GM19025 (cell line): ENCODE results near the gene SIK3.
"Not testable (repeated sequence)": the region's sequence is repeated elsewhere in the genome, so short reads cannot be mapped to it uniquely, and the experiment has no call there.

Source experiments
- ATAC-seq: cut with Tn5 transposase; IDR thresholded peaks from one replicate; pipeline ENCODE4 v1.9.1; 2021; ENCODE audit warnings: mild to moderate bottlenecking, low read depth, moderate library complexity; ENCODE audit not compliant: unreplicated experiment

SIK3 gene

DNA sequence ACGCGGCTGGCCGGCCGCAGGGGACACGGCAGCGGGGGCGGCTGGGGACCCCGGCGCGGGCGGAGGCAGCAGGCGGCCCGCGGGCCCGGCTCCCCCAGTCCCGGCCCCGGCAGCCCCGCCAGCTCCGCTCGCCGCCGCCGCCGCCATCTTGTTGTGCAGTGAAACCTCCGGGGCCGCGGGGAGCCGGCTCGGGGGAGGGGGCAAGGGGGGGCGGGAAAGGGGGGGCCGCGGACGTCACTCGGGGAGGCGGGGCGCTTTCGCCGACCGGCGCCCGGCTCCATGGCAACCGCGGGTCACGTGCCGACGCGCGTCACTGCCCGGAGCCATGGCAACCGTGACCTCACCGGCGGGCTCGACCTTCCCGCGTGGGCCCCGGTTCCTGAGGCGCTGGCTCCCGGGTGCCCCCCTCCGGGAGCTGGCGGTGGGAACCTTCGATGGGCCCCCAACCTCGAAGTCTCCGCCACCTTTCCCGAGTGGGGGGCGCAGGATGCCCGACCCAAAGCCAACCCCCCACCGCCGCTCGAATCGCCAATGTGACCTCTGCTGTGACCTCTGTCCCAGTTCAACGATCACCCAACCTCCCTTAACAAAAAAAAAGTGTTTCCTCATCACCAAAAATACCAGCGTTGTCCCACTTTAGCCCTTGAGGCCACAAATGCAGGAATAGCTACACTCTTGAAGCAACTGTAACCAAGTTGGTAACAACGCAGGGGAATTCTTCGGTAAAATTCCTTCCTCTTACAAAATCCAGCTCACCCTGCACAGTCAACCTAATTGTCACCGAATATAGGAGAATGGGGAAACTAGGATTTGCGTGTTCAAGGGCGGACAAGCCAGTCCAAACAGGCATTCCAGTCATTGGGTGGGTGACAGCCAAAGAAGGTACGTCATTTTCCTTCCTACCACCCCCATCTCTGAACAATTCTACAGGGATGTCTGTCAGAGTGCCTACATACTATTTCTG, at the start of gene SIK3:
Gene SIK3, minus strand, starts transcription at position 160 of the 964 bp plus-strand sequence. Its CDS starts 13 bp downstream, at position 147.
- ATAC-seq, result peak; percentile 81

DNA sequence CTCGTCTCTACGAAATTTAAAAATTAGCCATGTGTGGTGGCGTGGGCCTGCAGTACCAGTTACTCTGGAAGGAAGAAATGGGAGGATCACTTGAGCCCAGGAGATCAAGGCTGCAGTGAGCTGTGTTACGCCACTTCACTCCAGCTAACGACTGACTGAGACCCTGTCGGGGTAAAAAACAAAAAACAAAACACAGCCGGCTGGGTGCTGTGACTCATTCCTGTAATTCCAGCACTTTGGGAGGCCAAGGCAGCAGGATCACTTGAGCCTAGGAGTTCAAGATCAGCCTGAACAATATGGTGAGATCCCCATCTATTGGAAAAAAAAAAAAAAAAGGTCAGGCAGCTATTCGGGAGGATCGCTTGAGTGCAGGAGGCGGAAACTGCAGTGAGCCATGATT, 48.3 kb upstream of the SIK3 start:
- ATAC-seq, result no peak

DNA sequence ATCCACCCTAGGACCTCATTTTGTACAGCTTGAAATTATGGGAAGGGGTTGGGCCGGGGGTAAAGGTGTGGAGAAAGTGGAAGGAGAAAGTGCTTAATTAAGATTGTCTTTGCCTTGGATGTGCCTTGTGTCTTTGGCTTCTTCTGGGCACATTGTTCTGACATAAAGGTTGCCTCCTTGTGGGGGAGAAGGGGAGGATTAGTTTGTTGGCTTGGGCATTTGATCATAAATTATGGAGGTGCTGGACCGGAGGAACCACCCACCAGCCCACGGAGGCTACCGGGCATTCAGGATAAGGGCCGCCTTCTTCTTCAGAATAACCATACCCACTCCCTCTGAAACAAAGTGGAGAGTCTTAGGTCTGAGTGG, 47.1 kb upstream of the SIK3 start:
- ATAC-seq, result no peak

DNA sequence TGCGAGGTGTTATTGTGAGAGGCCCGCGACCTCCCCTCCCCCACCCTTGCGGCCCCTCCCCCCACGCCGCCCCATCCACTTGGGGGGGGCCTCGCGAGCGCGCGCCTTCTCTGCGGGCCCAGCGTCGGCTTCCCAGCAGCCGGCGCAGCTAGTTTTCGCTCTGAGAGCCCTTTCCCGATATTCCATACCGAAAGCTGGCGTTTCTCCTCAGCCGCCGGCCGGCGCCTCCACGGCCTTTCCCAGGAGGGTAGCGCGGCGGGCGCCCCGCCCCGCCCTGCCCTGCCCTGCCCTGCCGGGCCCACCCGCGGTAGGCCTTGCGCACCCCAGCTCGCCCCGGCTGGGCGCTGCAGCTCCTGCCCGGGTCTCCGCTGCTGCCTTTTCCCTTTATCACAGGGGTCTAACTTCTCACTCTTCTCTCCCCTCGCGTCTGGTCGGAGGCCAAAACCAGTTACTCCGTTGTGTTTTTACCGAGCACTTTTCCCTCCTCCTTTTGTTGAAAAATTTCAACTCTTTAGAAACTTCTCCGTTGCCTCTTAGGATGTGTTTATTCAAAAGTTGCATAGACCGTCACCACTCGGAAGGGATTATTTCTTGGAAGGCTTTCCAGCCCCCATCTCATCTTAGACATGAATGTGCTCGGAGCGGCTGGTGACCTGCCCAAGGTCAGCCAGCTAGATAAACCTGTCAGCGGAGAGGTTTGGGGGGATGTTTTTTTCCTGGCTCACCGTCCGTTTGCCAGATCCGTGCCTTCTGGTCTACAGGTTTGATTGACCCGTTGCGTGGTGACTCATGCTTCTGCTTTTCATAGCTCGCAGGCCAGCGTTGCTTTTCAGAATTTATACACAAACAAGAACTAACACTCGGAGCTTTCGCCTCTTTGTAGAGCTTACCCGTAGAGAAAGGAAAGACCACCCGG, 46.5 kb upstream of the SIK3 start:
- ATAC-seq, result peak; percentile 43

DNA sequence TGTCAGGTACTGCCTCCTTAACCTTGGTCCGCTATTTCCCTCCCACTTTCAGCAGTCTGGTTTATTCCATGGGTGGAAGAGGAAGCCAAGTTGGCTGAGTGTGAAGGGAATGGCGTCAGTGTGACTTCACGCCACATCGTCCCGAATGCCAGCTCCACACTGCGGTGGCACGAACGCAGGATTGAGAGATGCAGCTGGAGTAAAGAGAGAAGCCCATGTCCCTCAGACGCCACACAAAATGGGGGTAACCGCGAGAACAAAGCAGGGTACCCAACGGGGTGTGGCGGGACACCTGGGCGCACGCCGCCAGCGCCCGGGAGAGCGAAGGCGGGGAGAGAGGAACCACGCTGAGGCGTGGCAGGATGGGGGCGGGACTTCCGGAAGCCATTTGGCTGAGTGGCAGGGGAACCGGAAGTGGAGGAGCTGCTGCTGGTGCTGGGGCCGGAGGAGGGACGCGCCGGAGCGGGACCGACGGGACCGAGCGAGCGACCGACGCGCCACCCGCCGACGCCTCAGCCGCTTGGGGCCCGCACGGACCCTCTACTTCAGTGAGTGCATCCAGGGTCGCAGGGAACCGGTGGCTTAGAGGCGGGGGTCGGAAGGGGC, 45.7 kb upstream of the SIK3 start, which contains the start of gene PAFAH1B2:
Gene PAFAH1B2, plus strand, starts transcription at position 417 of the 606 bp plus-strand sequence. CDS start 8,161 bp downstream, outside the sequence.
- peak; percentile 94 for ATAC-seq

DNA sequence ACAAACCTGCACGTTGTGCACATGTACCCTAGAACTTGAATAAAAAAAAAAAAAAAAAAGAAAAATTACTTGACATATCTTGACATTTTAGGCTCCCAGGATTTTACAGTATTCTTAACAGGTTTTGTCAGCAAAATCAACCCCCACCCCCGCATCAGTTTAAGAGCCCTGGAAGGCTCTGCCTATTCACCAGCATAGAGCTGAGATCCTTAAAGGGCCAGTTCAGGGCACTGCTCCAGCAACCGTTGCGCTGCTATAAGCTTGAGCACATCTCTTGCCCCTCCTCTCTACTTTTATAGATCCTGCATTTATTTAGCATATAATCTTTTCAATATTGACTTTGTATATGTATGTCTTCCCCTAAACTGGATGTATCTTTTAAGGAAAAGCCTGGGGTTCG, 45.2 kb upstream of the SIK3 start:
- ATAC-seq, result no peak

DNA sequence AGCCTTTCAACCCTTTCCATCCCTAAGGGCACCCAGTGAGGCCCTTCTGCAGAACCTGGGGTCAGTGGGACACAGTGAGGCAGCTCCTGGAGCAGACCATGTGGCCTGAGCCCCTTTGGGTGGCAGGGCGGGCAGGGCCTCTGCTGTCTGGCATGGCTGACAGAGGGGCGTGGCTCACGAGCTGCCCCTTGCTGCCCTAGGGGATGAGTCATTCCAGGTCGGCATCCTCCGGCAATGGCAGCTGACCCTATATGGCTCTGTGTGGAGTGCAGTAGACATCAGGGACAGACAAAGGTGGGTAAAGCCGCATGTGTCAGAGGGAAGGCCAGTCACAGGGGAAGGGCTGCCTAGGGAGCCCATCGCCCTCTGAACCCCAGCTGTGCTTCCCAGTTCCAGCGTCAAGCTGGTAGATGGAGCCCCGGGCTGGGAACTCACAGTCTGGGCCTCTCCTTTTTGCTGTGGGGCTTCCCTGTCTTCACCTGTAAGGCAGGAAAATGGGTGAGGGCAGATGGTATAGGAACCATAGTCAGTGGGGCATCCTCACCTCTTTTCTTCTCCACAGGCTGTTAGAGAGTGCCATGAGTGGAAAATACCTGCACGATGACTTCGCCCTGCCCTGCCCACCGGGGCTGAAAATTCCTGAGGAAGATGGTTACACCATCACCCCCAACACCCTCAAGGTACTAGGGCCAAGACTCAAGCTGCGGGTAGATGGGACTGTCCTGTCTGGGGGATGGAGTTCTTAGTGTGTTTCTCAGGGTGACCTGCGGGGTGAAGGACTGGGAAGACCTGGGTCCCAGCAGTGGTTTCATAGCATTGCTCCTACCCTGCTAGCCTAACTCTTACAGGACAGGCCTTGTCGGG, 39.2 kb upstream of the SIK3 start:
- ATAC-seq, result not testable (repeated sequence)

DNA sequence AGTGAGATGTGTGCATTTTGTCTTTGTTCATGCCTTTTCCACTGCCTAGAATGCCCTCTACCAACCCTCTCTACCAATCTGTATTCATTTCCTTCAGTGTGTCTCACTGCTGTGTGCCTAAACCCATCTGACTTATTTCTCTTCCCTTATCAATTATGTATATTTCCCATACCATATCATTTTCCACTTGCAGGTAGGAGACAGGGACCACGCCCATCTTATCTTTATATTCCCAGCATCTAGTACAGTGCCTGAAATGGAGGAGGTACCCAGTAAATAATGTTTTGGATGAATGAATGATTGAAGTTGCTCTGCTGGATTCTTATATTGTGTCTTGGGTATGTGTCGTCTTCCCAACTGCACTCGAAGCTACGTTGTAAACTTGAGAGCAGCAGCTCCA, 36.8 kb upstream of the SIK3 start:
- not testable (repeated sequence) for ATAC-seq

DNA sequence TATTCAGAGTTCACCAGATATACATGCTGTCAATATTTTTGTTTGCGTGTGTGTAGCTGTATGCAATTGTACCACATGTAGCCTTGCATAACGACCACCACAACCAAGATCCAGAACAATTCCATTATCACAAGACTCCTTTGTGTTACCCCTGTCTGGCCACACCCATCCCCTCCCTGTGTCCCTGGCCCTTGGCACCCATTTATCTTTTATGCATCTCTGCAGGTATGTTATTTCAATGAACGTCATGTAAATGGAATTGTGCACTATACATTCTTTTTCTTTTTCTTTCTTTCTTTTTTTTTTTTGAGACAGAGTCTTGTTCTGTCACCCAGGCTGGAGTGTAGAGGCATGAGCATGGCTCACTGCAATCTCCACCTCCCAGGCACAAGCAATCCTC, 36.2 kb upstream of the SIK3 start:
- no peak for ATAC-seq

DNA sequence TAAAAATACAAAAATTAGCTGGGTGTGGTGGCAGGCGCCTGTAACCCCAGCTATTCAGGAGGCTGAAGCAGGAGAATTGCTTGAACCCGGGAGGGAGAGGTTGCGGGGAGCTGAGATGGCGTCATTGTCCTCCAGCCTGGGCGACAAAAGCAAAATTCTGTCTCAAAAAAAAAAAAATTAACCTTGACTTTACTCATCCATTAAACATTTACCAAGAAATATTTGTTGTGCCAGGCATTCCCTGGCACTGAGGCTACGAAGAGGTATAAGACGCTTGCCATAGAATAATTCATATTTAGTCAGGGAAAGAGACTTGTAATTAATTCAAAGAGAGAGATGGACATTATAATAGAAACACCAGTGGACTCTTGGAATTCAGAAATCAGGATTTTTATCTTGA, 32.7 kb upstream of the SIK3 start:
- no peak for ATAC-seq

DNA sequence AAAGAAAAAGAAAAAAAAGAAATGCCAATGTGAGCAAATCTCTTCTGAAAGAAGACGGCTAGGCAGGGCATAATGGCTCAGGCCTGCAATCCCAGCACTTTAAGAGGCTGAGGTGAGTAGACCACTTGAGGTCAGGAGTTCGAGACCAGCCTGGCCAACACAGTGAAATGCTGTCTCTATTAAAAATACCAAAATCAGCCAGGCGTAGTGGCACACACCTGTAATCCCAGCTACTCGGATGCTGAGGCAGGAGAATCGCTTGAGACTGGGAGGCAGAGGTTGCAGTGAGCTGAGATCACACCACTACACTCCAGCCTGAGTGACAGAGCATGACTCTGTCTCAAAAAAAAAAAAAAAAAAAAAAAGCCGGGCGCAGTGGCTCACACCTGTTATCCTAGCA, 32.2 kb upstream of the SIK3 start:
- not testable (repeated sequence) for ATAC-seq

DNA sequence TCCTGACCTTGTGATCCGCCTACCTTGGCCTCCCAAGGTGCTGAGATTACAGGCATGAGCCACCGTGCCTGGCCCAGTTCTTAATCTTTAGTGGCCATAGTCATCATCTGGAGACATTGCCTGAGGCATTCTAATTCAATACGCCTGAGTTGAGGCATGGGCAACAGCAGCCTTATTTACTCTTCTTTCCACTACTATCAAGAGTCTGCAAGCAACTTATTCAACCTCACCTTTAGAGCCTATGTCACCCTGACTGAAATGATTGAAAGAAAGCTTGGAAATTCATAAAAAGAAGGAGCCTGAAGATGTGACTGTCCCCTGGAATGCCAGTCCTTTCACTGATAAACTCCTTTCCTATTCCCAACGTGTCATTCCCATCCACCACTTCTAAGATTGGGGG, 30.1 kb upstream of the SIK3 start:
- no peak for ATAC-seq

DNA sequence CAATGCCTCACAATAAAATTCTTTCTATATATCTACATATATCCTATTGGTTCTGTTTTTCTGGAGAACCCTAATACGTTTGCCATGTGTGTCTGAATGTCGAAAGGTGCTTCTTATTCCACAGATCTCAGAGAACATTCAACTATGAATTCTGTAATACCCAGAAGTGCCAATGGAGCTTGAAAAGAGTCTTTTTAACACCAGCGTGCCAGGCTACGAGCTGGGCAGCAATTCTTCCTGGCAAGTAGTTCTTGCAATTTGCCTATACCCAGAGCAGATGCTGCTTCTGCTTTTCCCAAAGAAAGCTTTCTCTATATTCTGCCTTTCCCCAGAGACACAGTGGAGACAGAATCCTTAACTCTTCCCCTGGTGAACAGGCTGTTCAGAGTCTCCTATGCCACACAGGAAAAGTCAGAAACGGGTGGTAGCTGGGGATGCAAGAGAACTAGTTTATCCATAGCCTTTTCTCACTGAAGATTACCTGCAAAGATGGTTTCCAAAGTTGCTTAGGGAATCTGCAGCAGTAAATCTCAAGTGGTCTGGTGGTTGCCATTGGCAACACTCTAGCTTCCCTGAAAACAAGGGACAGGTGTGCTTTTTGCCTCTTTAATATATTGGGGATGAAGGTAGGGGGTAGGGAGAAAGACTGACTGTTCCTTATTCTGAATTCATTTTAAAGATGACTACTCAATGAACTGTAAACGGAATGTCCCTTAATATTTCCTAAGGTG, 29.1 kb upstream of the SIK3 start:
- no peak for ATAC-seq

DNA sequence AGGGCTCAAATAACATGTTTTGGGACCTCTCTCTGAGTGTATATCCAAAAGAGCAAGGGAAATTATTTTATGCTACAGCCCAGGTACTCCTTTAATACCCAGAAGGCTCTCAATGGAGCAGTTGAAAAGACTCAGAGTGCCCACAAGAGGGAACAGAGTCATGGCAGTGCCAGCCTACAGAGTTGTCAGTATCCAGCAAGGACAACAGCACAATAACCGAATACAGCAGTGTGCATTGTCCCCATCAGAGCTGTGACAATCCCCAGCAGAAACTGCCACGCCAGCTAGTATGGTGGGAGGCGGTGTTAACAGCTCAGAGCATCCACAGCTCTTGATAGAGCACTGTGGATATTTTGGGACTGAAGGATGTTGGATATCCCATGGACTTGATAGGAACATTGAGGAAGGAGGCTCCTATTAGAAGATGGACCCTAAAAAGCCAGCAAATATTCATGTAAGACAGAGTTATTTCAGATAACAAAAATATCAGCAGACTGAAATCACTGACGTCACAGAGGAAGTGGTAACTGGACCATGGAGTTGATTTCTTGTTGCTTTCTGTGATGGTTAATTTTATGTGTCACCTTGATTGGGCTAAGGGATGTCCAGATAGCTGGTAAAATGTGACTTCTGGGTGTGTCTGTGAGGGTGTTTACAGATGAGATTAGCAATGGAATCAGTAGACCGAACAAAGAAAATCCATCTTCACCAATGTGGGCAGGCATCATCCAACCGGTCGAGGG, 28.2 kb upstream of the SIK3 start:
- no peak for ATAC-seq

DNA sequence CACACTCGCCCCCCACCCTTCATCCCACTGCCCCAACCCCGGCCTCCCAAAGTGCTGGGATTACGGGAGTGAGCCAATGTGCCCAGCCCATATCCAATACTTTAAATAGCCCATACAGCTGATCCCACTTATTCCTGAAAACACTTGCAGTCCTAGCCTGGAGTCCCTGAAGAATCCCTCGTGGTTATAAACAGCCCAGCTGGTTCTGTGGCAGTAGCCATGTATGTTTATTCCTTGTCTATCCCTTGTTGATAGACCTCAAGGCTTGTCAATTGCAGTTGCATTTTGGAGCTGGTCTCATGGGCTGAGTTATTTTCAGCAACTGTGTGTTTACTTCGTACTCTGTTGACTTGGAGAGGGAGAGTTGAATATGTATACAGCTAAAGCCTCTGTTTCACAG, 24.3 kb upstream of the SIK3 start:
- no peak for ATAC-seq

DNA sequence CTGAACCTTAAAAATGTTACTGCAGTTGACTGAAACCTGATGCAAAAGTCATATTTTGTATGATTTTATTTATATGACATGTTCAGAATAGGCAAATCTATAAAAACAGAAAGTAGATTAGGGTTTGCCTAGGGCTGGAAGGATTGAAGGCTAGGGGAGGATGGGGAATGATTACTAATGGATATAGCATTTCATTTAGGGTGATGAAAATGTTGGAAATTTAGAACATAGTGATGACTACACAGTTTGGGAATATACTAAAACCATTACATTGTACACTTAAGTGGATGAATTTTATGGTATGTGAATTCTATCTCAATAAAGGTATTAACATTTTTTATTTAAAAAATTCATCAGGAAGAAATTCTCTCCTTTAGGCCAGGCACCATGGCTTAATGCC, 22.9 kb upstream of the SIK3 start:
- ATAC-seq, result no peak

DNA sequence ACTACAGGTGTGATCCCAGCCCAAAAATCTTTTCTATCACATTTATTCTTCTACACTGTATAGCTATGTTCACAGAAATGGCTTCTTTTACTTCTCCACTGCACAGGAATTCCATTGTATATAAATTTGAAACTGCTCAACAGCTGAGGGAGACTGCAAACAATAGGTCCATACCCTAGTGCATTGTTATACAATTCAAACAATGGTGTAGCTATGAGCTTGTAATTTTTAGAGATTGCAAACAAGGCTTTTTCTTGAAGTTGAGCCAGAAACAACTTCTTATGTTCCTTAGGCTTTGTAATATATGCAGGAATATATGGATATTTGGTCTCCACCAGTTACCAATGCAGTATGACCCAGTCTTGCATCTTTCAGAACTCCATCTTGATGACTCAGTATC, 19.5 kb upstream of the SIK3 start:
- no peak for ATAC-seq

DNA sequence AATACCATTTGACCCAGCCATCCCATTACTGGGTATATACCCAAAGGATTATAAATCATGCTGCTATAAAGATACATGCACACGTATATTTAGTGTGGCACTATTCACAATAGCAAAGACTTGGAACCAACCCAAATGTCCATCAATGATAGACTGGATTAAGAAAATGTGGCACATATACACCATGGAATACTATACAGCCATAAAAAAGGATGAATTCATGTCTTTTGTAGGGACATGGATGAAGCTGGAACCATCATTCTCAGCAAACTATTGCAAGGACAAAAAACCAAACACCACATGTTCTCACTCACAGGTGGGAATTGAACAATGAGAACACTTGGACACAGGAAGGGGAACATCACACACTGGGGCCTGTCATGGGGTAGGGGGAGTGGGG, 14.7 kb upstream of the SIK3 start:
- ATAC-seq, result not testable (repeated sequence)
